T-helper 2 cell treated with Interferon-gamma antibody and Interleukin-4, amounts not matched to agents 5 μg/mL and 100 μg/mL, for 36 hours (primary cell): ENCODE data around the gene EIF3L.

Source experiments
- DNase-seq: peaks from one replicate; pipeline ENCODE4 v3.0.0; 2021; ENCODE audit warnings: low spot score
- H3K27ac Mint-ChIP-seq: one replicate; pipeline ENCODE4 v1.8.0; 2021; ENCODE audit warnings: mild to moderate bottlenecking, mixed read lengths
- H3K27me3 Mint-ChIP-seq: one replicate; pipeline ENCODE4 v1.8.0; 2021; ENCODE audit warnings: low read depth, mixed read lengths
- H3K36me3 Mint-ChIP-seq: one replicate; pipeline ENCODE4 v1.8.0; 2021; ENCODE audit warnings: low read depth, mixed read lengths
- H3K4me1 Mint-ChIP-seq: one replicate; pipeline ENCODE4 v1.8.0; 2021; ENCODE audit warnings: low read depth, mixed read lengths
- H3K4me3 Mint-ChIP-seq: one replicate; pipeline ENCODE4 v1.8.0; 2022; ENCODE audit warnings: mild to moderate bottlenecking, moderate library complexity, mixed read lengths
- H3K9me3 Mint-ChIP-seq: one replicate; pipeline ENCODE4 v1.8.0; 2021; ENCODE audit warnings: mixed read lengths

The EIF3L gene

DNA sequence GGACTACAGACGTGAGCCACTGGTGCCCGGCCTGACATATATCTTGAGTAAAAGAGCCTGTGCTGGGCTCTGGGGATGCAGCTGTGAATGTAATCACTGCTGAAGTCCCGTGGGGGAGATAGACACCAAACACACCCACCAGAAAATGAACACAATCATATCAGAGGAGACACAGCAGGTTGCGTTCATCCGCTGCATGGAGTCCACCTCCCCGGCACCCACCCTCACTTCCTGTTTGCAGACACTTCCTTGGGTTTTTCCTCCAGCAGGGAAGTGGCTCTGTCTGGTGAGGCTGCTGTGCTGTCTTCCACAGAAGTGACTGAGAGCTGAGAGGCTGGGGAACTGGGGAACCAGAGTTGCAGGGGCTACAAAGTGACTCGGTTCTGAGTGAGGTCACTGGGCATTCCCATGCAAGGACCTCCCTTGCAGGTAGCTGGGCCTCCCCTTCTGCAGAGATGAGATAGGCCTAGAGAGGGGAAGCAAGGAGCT, 64.1 kb downstream of the EIF3L start:
- Mint-ChIP-seq H3K4me3 (no peak overlapping the region), H3K4me1 (peaks cover 3% of the 10 kb centered on the region)

DNA sequence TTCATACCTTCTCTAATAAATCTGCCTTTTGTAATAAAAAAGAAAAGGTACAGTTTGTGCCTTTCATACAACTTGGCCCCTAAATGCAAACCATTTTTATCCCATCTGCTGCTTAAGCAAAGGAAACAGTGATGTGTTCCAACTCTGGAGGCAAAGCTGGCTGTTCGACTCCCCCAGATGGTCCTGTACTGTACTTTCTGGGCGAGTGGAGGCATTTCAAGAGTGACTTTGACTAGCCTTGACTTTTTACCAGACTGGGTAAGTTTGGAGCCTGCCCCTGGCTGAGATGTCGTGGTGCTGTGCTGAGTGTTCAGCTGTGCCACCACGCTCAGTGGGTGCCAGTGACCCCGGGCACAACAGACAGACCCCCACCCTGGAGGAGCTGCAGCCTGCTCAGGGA, 67.1 kb downstream of the EIF3L start:
- Mint-ChIP-seq H3K4me1 (peaks cover 5% of the 10 kb centered on the region), H3K36me3 (peaks cover 9% of the 10 kb centered on the region), H3K27ac (no peak overlapping the region), H3K9me3 (no peaks in the 10 kb centered on the region), H3K27me3 (no peaks in the 10 kb centered on the region), H3K4me3 (no peak overlapping the region)
- no peak for DNase-seq

More for the DNA sequence above, 64.1 kb downstream of the EIF3L start:
- H3K9me3 Mint-ChIP-seq: no peaks in the 10 kb centered on the region
- H3K27ac Mint-ChIP-seq: no peak overlapping the region
- H3K36me3 Mint-ChIP-seq: peaks cover 4% of the 10 kb centered on the region
- no peaks in the 10 kb centered on the region for H3K27me3 Mint-ChIP-seq
- no peak for DNase-seq

DNA sequence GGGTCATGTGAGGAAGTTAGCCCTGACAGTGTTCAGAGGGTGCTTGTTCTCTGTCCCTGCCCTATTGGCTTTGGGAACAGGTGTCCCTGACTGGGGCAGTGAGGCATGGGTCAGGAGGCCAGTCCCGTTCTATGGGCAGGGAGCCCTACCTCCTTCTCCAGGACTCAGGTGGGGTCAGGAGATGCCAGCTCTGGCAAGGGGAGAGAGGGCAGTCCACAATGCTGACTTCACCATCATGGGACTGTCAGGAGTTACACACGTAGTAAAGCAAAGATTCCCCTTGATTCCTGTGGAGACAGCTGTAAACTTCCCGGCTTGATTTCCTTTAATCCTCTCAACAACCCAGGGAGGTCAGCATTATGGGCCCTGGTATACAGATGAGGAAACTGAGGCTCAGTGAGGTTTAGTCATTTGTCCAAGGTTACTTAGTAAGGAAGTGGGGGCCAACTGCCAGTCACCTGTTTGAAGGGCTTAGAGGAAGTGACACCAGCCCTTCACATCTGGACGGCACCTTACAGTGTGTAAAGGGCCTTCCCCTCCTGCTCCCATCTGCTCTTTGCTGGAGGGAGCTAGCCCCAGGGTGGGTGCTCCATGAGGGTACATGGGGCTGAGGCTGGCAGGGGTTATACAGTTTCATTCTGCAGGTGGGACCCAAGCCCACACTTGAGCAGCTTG, 68.8 kb downstream of the EIF3L start:
- DNase-seq: no peak
- H3K27ac Mint-ChIP-seq: no peak overlapping the region
- peaks cover 11% of the 10 kb centered on the region for H3K36me3 Mint-ChIP-seq
- H3K4me1 Mint-ChIP-seq: peaks cover 5% of the 10 kb centered on the region
- no peaks in the 10 kb centered on the region for H3K27me3 Mint-ChIP-seq
- no peak overlapping the region for H3K4me3 Mint-ChIP-seq
- H3K9me3 Mint-ChIP-seq: no peaks in the 10 kb centered on the region

DNA sequence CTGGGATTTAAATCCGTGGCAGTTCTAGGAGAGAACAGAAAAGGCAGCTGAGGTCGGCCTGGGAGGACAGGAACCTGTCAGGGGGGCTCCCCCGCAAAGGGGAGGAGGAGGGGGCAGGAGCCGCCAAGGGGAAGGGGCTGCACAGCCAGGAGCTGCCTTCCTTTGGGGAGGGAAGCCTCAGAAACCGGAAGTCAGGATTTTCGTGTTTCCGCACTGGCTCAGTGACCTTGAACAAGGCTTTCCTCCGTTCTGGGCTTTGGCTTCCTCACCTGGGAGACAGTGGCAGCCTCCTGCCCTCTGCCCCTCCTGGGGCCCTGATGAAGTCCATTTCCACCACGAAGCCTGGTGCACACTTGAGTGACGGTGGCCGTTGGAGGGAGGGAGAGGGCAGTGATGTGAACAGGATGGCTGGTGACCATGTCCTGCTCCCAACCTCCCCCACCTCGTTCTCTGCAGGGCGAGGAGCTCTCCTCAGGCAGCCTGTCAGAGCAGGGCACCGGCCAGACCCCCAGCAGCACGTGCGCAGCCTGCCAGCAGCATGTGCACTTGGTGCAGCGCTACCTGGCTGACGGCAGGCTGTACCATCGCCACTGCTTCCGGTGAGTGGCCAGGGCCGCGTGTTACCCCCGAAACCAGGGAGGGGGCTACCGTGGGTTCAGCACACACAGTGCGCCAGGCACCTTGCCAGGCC, 69.5 kb downstream of the EIF3L start:
- Mint-ChIP-seq H3K4me1 (peaks cover 5% of the 10 kb centered on the region), H3K27me3 (no peaks in the 10 kb centered on the region), H3K4me3 (no peak overlapping the region), H3K36me3 (peaks cover 9% of the 10 kb centered on the region), H3K27ac (no peak overlapping the region), H3K9me3 (no peaks in the 10 kb centered on the region)
- no peak for DNase-seq

DNA sequence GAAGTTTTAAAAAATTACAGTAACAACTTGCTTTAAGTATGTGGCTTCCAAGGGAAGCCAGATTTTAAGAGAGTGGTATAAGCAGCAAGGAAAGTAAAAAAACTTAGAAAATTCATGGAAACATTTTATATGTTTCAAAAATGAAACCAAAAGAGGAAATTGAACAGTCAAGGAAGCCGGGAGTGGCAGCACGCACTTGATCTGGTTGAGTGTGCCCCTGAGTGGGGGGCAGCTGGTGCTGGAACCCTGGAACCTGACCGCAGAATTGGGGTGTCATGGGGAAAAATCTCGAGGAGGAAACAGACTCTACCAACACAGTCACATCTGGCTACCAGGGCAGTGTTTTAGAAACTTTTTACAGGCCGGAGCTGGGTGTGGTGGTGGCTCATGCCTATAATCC, 70.9 kb downstream of the EIF3L start:
- Mint-ChIP-seq H3K36me3 (peaks cover 9% of the 10 kb centered on the region), H3K27ac (peak overlapping the region; percentile 88), H3K4me1 (peaks cover 5% of the 10 kb centered on the region), H3K9me3 (no peaks in the 10 kb centered on the region), H3K27me3 (no peaks in the 10 kb centered on the region), H3K4me3 (peak overlapping the region; percentile 54)
- no peak for DNase-seq

DNA sequence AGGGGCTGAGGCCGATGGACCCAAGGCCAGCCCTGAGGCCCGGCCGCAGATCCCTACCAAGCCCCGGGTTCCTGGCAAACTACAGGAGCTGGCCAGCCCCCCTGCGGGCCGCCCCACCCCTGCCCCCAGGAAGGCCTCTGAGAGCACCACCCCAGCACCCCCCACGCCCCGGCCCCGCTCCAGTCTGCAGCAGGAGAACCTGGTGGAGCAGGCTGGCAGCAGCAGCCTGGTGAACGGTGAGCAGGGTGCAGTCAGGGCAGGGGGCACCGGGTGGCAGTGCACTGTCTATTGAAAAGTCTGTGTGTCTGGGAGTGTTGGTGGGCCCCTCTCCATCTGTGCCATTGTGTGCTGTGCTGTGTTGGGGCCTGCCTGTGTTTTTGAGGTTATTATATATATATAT, 73.0 kb downstream of the EIF3L start:
- peaks cover 9% of the 10 kb centered on the region for H3K36me3 Mint-ChIP-seq
- no peak overlapping the region for H3K27ac Mint-ChIP-seq
- H3K27me3 Mint-ChIP-seq: no peaks in the 10 kb centered on the region
- no peaks in the 10 kb centered on the region for H3K9me3 Mint-ChIP-seq
- DNase-seq: no peak
- no peak overlapping the region for H3K4me3 Mint-ChIP-seq
- peaks cover 5% of the 10 kb centered on the region for H3K4me1 Mint-ChIP-seq

DNA sequence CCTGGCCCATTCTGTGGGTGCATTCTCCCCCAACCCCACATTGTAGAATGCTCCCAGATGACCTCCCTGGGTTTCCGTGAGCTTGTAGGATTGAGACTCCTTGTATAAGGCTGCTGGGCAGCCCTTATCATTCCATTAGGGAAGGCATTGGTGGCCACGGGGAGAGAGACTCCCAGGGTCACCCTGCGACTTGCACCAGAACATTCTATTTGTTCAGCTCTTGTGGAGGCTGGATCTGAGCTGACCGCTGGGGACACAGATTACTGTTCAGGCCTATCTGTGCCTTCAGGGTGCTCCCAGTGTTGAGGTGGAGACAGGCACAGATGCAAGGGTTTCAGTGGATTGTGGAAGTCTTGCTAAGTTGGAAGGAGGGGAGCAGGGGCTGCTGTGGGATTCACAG, 74.7 kb downstream of the EIF3L start:
- peaks cover 15% of the 10 kb centered on the region for H3K36me3 Mint-ChIP-seq
- no peak overlapping the region for H3K27ac Mint-ChIP-seq
- no peak for DNase-seq
- H3K4me3 Mint-ChIP-seq: no peak overlapping the region
- H3K27me3 Mint-ChIP-seq: no peaks in the 10 kb centered on the region
- peaks cover 5% of the 10 kb centered on the region for H3K4me1 Mint-ChIP-seq
- H3K9me3 Mint-ChIP-seq: no peaks in the 10 kb centered on the region

DNA sequence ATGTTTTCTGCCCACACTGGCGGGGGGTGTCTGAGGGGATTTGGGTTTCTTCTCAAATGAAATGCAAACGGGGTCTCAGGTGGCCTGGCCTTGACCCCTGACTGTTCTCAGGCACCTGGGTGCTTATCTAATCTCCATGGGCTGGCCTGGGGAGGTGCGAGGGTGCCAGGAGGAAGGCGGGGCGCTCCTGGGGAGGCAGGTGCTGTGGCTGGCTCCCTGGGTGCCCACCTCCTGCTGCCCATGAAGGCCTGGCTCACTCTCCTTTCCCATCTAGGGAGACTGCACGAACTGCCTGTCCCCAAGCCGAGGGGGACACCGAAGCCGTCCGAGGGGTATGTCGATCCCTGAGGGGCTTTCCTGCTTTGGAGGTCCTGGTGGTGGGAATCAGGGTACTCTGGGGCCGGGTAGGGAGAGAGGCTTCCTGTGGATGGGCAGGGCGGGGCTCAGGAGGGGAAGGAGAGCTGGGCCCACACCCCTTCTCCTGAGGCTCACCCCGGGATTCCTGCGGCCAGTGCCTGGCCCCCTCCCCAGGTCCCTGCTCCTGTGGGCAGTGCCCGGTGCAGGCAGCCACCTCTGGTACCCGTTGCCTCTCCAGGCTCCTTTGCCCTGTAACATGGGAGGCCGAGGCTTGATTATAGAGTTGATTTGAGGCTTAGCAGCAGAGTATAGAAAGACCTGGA, 75.3 kb downstream of the EIF3L start:
- no peak for DNase-seq
- H3K9me3 Mint-ChIP-seq: no peaks in the 10 kb centered on the region
- H3K36me3 Mint-ChIP-seq: peaks cover 19% of the 10 kb centered on the region
- H3K4me1 Mint-ChIP-seq: peaks cover 5% of the 10 kb centered on the region
- H3K27me3 Mint-ChIP-seq: no peaks in the 10 kb centered on the region
- H3K4me3 Mint-ChIP-seq: no peak overlapping the region
- no peak overlapping the region for H3K27ac Mint-ChIP-seq

DNA sequence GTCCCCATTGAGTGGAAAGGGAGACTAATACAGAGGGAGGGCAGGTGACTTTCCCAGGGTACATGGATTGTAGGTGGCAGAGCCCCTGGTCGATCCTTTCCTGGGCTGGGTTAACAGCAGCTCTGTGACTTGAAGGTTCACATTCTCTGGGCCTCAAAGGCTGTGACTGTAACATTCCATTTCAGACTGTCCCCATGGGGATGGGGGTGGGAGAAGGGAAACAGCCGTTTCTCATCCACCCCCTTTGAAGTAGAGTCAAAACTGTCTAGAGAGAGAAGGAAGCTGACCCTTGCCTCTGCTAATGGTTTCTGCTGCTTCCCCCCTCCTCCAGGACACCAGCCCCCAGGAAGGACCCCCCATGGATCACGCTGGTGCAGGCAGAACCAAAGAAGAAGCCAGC, 76.1 kb downstream of the EIF3L start:
- Mint-ChIP-seq H3K4me1 (no peaks in the 10 kb centered on the region), H3K27ac (no peak overlapping the region)
- DNase-seq: no peak

DNA sequence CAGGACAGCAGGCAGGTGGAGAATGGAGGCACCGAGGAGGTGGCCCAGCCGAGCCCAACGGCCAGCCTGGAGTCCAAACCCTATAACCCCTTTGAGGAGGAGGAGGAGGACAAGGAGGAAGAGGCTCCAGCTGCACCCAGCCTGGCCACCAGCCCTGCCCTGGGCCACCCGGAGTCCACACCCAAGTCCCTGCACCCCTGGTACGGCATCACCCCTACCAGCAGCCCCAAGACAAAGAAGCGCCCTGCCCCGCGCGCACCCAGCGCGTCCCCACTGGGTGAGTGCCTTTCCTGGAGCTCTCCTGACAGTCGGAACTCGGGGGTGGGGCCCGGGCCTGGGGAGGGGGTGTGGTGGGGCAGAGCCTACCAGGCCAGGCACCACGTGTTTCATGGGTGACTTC, 76.5 kb downstream of the EIF3L start:
- Mint-ChIP-seq H3K9me3 (no peaks in the 10 kb centered on the region), H3K27ac (no peak overlapping the region), H3K4me1 (no peaks in the 10 kb centered on the region), H3K4me3 (no peak overlapping the region), H3K27me3 (no peaks in the 10 kb centered on the region), H3K36me3 (peaks cover 15% of the 10 kb centered on the region)
- DNase-seq: no peak

More for the DNA sequence above, 76.1 kb downstream of the EIF3L start:
- no peak overlapping the region for H3K4me3 Mint-ChIP-seq
- H3K36me3 Mint-ChIP-seq: peaks cover 15% of the 10 kb centered on the region
- no peaks in the 10 kb centered on the region for H3K9me3 Mint-ChIP-seq
- no peaks in the 10 kb centered on the region for H3K27me3 Mint-ChIP-seq

DNA sequence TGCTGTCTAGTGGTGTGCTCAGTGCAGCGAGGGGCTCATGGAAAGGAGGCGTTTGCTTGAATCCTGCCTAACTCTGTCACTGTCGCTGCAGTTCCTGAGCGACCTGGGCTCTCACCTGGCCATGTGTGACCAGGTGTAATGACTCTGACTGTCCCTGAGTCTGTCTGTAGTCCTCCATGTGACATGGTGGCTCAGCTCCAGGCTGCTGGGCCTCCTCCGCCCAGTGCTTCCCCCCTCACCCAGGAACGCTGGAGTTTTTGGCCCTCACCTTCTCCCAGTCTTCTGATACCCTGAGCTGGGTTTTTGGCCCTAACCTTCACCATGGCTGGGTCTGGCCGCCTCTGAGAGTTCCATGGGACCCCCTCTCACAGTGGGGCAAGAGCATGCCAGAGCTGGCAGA, 77.1 kb downstream of the EIF3L start:
- DNase-seq: no peak
- no peak overlapping the region for H3K4me3 Mint-ChIP-seq
- H3K27me3 Mint-ChIP-seq: no peaks in the 10 kb centered on the region
- H3K36me3 Mint-ChIP-seq: peaks cover 15% of the 10 kb centered on the region
- no peaks in the 10 kb centered on the region for H3K4me1 Mint-ChIP-seq
- no peaks in the 10 kb centered on the region for H3K9me3 Mint-ChIP-seq
- no peak overlapping the region for H3K27ac Mint-ChIP-seq

DNA sequence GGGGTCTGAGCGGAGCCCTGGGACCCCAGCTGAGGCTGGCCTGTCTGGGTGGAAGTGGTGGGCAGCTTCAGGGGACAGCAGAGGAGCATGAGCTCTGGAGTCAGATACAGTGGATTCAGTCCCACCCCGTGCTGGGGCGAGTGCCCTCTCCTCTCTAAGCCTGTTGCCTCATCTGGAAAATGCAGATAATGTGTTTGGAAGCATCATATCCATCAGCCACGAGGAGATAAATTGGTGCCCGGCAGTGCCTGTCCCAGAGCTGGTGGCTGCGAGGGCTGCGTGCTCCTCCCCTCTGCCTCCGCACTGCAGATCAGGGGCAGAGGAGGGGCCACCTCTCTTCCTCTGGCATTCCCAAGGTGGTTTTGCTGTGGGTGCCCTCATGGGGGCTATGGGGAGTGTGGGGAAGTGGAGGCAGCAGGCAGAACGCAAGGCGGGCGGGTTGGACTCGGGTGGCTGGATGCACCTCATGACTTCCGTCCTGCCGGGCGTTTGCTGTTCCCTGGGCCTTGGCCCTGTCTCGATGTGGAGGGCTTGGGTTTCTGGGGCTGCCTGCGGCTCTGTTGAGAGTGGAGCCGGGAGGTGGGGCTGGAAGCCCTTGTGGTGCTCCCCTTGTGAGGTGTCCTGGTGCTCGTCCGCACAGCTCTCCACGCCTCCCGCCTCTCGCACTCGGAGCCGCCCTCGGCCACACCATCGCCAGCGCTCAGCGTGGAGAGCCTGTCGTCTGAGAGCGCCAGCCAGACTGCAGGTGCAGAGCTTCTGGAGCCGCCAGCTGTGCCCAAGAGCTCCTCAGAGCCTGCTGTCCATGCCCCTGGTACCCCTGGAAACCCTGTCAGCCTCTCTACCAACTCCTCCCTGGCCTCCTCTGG, 77.8 kb downstream of the EIF3L start:
- H3K4me3 Mint-ChIP-seq: no peak overlapping the region
- no peaks in the 10 kb centered on the region for H3K4me1 Mint-ChIP-seq
- H3K9me3 Mint-ChIP-seq: no peaks in the 10 kb centered on the region
- no peak overlapping the region for H3K27ac Mint-ChIP-seq
- H3K36me3 Mint-ChIP-seq: peaks cover 12% of the 10 kb centered on the region
- no peaks in the 10 kb centered on the region for H3K27me3 Mint-ChIP-seq
- no peak for DNase-seq

DNA sequence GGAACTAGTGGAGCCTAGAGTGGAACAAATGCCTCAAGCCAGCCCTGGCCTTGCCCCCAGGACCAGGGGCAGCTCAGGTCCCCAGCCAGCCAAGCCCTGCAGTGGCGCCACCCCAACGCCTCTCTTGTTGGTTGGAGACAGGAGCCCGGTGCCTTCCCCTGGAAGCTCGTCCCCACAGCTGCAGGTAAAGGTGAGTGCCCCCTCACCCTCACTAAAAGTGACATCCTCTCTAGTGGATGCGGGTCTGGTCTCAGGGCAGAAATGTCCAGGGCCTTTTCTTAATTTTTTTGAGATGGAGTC, 78.4 kb downstream of the EIF3L start:
- H3K36me3 Mint-ChIP-seq: peaks cover 12% of the 10 kb centered on the region
- no peak overlapping the region for H3K27ac Mint-ChIP-seq
- no peak overlapping the region for H3K4me3 Mint-ChIP-seq
- H3K4me1 Mint-ChIP-seq: no peaks in the 10 kb centered on the region
- no peak for DNase-seq
- no peaks in the 10 kb centered on the region for H3K9me3 Mint-ChIP-seq
- H3K27me3 Mint-ChIP-seq: no peaks in the 10 kb centered on the region

DNA sequence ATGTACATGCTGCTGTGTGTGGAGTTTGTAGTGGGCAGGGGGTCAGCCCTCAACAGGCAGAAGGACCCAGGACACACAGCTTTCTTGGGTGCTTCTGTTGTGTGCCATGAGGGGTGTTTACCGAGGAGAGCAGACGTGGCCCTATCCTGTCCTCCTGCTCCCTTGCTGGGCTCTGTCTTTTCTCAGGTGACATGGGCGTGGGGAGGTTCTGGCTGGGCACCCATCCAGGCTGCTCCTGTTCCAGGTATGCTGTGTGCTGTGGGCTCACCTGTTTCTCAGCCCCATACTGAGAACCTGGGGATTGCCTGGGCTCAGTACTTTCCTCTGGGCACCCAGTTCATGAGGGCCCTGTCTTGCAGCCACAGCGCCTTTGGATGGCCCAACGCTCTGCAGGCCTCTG, 80.2 kb downstream of the EIF3L start:
- Mint-ChIP-seq H3K27me3 (no peaks in the 10 kb centered on the region), H3K36me3 (peaks cover 10% of the 10 kb centered on the region)

More for the DNA sequence above, 80.2 kb downstream of the EIF3L start:
- Mint-ChIP-seq H3K9me3 (no peaks in the 10 kb centered on the region), H3K4me1 (peaks cover 7% of the 10 kb centered on the region), H3K27ac (no peak overlapping the region), H3K4me3 (no peak overlapping the region)
- DNase-seq: no peak
